Measurements from ENCODE around the gene LIMK2. TPM values are rescaled to one million over a fixed set of nuclear protein-coding genes. Genes with fewer than 3 reads are reported as not detected.

LIMK2 gene
- total RNA-seq, 1 donor from 2014 or later, result 63.0 TPM

- H3K27me3 ChIP-seq, result no peaks in the 10 kb centered on the region
- peaks cover 25% of the 10 kb centered on the region for H3K36me3 ChIP-seq
- no peak for TF ChIP-seq CTCF (IDR thresholded peaks at IDR 0.05)
- H3K27ac ChIP-seq, result no peak overlapping the region
- H3K4me3 ChIP-seq, result no peak overlapping the region
- intact Hi-C loops (cut with DNase I), result no loop called here
- H3K4me1 ChIP-seq, result peaks cover 13% of the 10 kb centered on the region
- ATAC-seq, result peak; percentile 78
- H3K9me3 ChIP-seq, result no peaks in the 10 kb centered on the region
- no peak for DNase-seq
Measured at GRCh38 chr22:31177420-31178162, 34.5 kb upstream of the LIMK2 start.

- no peaks in the 10 kb centered on the region for H3K27me3 ChIP-seq
- intact Hi-C loops (cut with DNase I), result no loop called here
- TF ChIP-seq CTCF (IDR thresholded peaks at IDR 0.05), result no peak
- DNase-seq, result no peak
- peaks cover 3% of the 10 kb centered on the region for H3K4me1 ChIP-seq
- H3K9me3 ChIP-seq, result no peaks in the 10 kb centered on the region
- no peak overlapping the region for H3K27ac ChIP-seq
- H3K36me3 ChIP-seq, result peaks cover 30% of the 10 kb centered on the region
- no peak for ATAC-seq
- H3K4me3 ChIP-seq, result no peak overlapping the region
Measured at GRCh38 chr22:31178859-31179258, 33.2 kb upstream of the LIMK2 start.

- no peak for TF ChIP-seq CTCF (IDR thresholded peaks at IDR 0.05)
- no peaks in the 10 kb centered on the region for H3K9me3 ChIP-seq
- ATAC-seq, result peak; percentile 22
- no peak overlapping the region for H3K27ac ChIP-seq
- no peak overlapping the region for H3K4me3 ChIP-seq
- DNase-seq, result no peak
- H3K36me3 ChIP-seq, result peaks cover 30% of the 10 kb centered on the region
- H3K4me1 ChIP-seq, result no peaks in the 10 kb centered on the region
- H3K27me3 ChIP-seq, result no peaks in the 10 kb centered on the region
- intact Hi-C loops (cut with DNase I), result no loop called here
Measured at GRCh38 chr22:31179345-31179744, 32.8 kb upstream of the LIMK2 start.

- Histone ChIP-seq H3K36me3 (peaks cover 37% of the 10 kb centered on the region), H3K27ac (no peak overlapping the region), H3K4me3 (no peak overlapping the region), H3K9me3 (no peaks in the 10 kb centered on the region), H3K27me3 (no peaks in the 10 kb centered on the region), H3K4me1 (no peaks in the 10 kb centered on the region)
- TF ChIP-seq CTCF (IDR thresholded peaks at IDR 0.05), result no peak
- intact Hi-C loops (cut with DNase I), result no loop called here
- ATAC-seq, result no peak
- no peak for DNase-seq
Measured at GRCh38 chr22:31184015-31184414, 28.1 kb upstream of the LIMK2 start.

GRCh38 chr22:31185056-31185455 lies 27.0 kb upstream of the LIMK2 start:
- no peak for DNase-seq
- Histone ChIP-seq H3K9me3 (no peaks in the 10 kb centered on the region), H3K36me3 (peaks cover 37% of the 10 kb centered on the region), H3K27ac (no peak overlapping the region), H3K4me3 (no peak overlapping the region), H3K27me3 (no peaks in the 10 kb centered on the region), H3K4me1 (no peaks in the 10 kb centered on the region)
- intact Hi-C loops (cut with DNase I), result no loop called here
- ATAC-seq, result no peak
- TF ChIP-seq CTCF (IDR thresholded peaks at IDR 0.05), result no peak
